ENCODE data around the gene FEM1C. TPM values are rescaled to one million over a fixed set of nuclear protein-coding genes. Genes with fewer than 3 reads are reported as not detected.
"Not testable (repeated sequence)": the region's sequence is repeated elsewhere in the genome, so short reads cannot be mapped to it uniquely, and the experiment has no call there.

FEM1C gene
- total RNA-seq, 1 experiment from 2014 or later = 27.5 TPM

DNA sequence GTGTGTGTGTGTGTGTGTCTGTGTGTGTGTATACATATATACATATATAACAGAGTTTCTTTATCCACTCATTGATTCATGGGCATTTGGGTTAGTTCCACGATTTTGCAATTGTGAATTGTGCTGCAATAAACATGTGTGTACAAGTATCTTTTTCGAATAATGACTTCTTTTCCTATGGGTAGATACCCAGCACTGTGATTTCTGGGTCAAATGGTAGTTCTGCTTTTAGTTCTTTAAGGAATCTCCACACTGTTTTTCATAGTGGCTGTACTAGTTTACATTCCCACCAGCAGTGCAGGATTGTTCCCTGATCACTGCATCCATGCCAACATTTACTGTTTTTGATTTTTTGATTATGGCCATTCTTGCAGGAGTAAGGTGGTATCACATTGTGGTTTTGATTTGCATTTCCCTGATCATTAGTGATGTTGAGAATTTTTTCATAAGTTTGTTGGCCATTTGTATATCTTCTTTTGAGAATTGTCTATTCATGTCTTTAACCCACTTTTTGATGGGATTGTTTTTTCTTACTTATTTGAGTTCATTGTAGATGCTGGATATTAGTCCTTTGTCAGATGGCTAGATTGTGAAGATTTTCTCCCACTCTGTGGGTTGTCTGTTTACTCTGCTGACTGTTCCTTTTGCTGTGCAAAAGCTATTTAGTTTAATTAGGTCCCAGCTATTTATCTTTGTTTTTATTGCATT lies 65.3 kb downstream of the FEM1C start:
- RAD21 ChIA-PET (ENCODE audit: low non-redundant PET in 1 of 2, low total read pairs in 2 of 2, uncharacterized antibody in 2 of 2, unreplicated experiment in 2 of 2); ATAC-seq; H3K4me2 ChIP-seq (ENCODE audit: low read length); H3K9ac ChIP-seq (ENCODE audit: low read length); H3K27me3 ChIP-seq (ENCODE audit: insufficient read depth, low read length); H3K9me2 ChIP-seq (ENCODE audit: insufficient read depth); CTCF ChIA-PET; H2AFZ ChIP-seq (ENCODE audit: low read depth, low read length, poor library complexity, severe bottlenecking); H3K79me2 ChIP-seq (ENCODE audit: insufficient read depth, low read length); H4K20me1 ChIP-seq (ENCODE audit: insufficient read depth); H3K4me1 ChIP-seq (ENCODE audit: control insufficient read depth in 1 of 2, insufficient read depth in 2 of 2, low read length in 2 of 2); H3K9me3 ChIP-seq (ENCODE audit: control insufficient read depth in 1 of 2, insufficient read depth in 1 of 2, low read depth in 1 of 2, low read length in 2 of 2); POLR2A ChIA-PET; intact Hi-C loops (cut with micrococcal nuclease); BruUV-seq (replicated peaks); DNase-seq (ENCODE audit: low read depth, low spot score); H3K27ac ChIP-seq (ENCODE audit: low read depth, low read length); H3K36me3 ChIP-seq (ENCODE audit: control insufficient read depth in 1 of 2, insufficient read depth in 2 of 2, low read length in 2 of 2); H3K4me3 ChIP-seq (replicated peaks in 1 of 2; ENCODE audit: low read depth in 1 of 2, low read length in 2 of 2): not testable (repeated sequence)

DNA sequence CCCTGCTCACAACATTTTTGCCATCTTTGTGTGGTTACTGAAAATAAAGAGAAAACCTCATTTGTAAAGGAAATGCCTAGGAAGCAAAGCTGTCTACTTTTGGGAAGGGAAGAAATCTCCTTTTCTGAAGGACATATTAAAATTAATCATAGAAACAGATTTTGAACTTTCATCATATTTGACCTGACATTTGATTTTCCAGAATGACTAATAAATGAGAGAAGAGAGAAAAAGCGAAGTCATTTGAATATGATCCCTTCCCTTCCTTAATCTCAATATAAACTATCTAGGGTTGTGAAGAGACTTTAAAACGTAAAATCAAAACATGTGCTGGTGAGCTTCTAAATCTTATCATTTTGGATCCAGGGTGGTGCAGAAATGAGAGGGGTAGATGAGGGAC lies 66.3 kb downstream of the FEM1C start:
- Histone ChIP-seq H3K36me3 (ENCODE audit: control insufficient read depth in 1 of 2, insufficient read depth in 2 of 2, low read length in 2 of 2) (no peaks in the 10 kb centered on the region), H3K79me2 (ENCODE audit: insufficient read depth, low read length) (no peaks in the 10 kb centered on the region), H2AFZ (ENCODE audit: low read depth, low read length, poor library complexity, severe bottlenecking) (no peak overlapping the region), H3K27ac (ENCODE audit: low read depth, low read length) (no peak overlapping the region), H3K9me2 (ENCODE audit: insufficient read depth) (no peaks in the 10 kb centered on the region), H3K27me3 (ENCODE audit: insufficient read depth, low read length) (no peaks in the 10 kb centered on the region), H3K9ac (ENCODE audit: low read length) (no peak overlapping the region), H3K4me3 (replicated peaks in 1 of 2; ENCODE audit: low read depth in 1 of 2, low read length in 2 of 2) (no peak overlapping the region), H3K4me2 (ENCODE audit: low read length) (no peak overlapping the region), H3K4me1 (ENCODE audit: control insufficient read depth in 1 of 2, insufficient read depth in 2 of 2, low read length in 2 of 2) (no peaks in the 10 kb centered on the region), H3K9me3 (ENCODE audit: control insufficient read depth in 1 of 2, insufficient read depth in 1 of 2, low read depth in 1 of 2, low read length in 2 of 2) (no peaks in the 10 kb centered on the region), H4K20me1 (ENCODE audit: insufficient read depth) (no peaks in the 10 kb centered on the region)
- intact Hi-C loops (cut with micrococcal nuclease) = no loop called here
- POLR2A ChIA-PET = no interaction called here
- TF ChIP-seq POLR2AphosphoS5 (IDR thresholded peaks at IDR 0.05; ENCODE audit: low read depth, low read length) = no peak
- no peak for TF ChIP-seq CEBPB (IDR thresholded peaks at IDR 0.05; ENCODE audit: low read depth)
- TF ChIP-seq EZH2phosphoT487 (IDR thresholded peaks at IDR 0.05; ENCODE audit: borderline replicate concordance) = no peak
- no peak for TF ChIP-seq EGR1 (IDR thresholded peaks at IDR 0.05; ENCODE audit: low read depth)
- TF ChIP-seq, protein P1, sequence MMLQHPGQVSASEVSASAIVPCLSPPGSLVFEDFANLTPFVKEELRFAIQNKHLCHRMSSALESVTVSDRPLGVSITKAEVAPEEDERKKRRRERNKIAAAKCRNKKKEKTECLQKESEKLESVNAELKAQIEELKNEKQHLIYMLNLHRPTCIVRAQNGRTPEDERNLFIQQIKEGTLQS (IDR thresholded peaks at IDR 0.05) = no peak
- TF ChIP-seq, protein P2, sequence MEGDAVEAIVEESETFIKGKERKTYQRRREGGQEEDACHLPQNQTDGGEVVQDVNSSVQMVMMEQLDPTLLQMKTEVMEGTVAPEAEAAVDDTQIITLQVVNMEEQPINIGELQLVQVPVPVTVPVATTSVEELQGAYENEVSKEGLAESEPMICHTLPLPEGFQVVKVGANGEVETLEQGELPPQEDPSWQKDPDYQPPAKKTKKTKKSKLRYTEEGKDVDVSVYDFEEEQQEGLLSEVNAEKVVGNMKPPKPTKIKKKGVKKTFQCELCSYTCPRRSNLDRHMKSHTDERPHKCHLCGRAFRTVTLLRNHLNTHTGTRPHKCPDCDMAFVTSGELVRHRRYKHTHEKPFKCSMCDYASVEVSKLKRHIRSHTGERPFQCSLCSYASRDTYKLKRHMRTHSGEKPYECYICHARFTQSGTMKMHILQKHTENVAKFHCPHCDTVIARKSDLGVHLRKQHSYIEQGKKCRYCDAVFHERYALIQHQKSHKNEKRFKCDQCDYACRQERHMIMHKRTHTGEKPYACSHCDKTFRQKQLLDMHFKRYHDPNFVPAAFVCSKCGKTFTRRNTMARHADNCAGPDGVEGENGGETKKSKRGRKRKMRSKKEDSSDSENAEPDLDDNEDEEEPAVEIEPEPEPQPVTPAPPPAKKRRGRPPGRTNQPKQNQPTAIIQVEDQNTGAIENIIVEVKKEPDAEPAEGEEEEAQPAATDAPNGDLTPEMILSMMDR (IDR thresholded peaks at IDR 0.05 in 2 of 3, conservative IDR thresholded peaks at IDR 0.05 in 1 of 3; ENCODE audit: borderline replicate concordance in 1 of 3, insufficient read depth in 1 of 3, low read depth in 2 of 3, low read length in 2 of 3) = no peak
- TF ChIP-seq FOSL1 (IDR thresholded peaks at IDR 0.05; ENCODE audit: low read depth) = no peak
- no peak for TF ChIP-seq YY1 (IDR thresholded peaks at IDR 0.05; ENCODE audit: extremely low read depth, insufficient replicate concordance, low read depth, low read length)
- ATAC-seq = no peak
- RAD21 ChIA-PET (ENCODE audit: low non-redundant PET in 1 of 2, low total read pairs in 2 of 2, uncharacterized antibody in 2 of 2, unreplicated experiment in 2 of 2) = no interaction called here
- no peak for DNase-seq (ENCODE audit: low read depth, low spot score)
- BruUV-seq (replicated peaks) = no TSS peak
- CTCF ChIA-PET = no interaction called here

All from HCT116 (cell line).